Kidney capillary endothelial cell (primary cell): ENCODE results near the gene DDX11.
"Not testable (repeated sequence)": the region's sequence is repeated elsewhere in the genome, so short reads cannot be mapped to it uniquely, and the experiment has no call there.

Experiments used
- DNase-seq: peaks from one replicate; pipeline ENCODE4 v3.0.0-alpha.2; 2018; ENCODE audit warnings: low spot score

Gene DDX11

GRCh38 chr12:31124158-31124557 is 50.5 kb downstream of the DDX11 start:
- DNase-seq = not testable (repeated sequence)

DNA sequence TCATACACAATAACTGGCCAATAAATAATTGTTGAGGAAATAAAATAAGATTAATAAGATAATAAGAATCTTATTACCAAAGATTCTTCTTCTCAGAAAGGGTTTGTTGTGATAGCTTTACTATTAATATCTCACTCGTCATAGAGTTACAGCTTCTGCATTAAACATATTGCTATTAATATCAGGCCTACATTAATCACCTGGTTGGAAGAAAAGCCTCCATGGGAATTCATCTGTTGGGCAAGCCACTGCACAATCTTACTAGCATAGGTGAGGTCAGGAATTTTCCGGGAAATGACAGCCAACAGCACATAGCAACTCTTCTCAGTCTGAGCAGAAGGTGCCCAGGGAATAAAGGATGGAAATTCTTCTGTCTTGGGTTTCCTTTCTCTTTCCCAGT is 51.5 kb downstream of the DDX11 start:
- DNase-seq = not testable (repeated sequence)

DNA sequence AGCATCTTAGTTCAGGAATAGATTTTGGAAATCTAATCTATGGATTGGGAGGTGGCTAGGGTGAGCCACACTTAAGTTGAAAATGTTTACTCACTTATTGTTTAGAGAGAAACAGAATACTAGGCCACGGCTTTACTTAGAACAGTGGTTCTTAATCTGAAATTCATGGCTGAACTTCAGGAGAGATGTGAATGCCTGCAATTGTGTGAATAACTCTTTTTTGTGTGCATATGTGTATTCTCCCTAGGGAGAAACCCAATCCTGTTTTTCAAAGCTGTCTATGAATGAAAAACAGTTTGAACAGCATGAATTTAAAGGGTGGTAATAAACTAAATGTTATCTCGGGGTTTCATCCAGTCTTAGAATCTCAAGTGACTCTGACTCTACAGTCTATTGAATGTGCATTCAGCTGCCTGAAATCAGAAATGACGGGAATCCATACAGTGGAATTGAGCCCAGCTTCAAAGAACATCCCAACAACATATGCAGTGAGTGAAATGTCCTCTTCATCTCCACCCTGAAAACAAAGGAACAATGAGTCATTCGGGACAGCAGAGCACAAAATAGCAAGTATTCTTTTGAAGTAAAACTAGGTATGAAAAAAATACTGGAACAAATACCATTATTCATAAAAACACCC is 53.7 kb downstream of the DDX11 start:
- DNase-seq = not testable (repeated sequence)

GRCh38 chr12:31136581-31136980 is 62.9 kb downstream of the DDX11 start:
- DNase-seq = not testable (repeated sequence)

GRCh38 chr12:31144768-31145167 is 71.1 kb downstream of the DDX11 start:
- not testable (repeated sequence) for DNase-seq

GRCh38 chr12:31145296-31145695 is 71.6 kb downstream of the DDX11 start:
- not testable (repeated sequence) for DNase-seq

DNA sequence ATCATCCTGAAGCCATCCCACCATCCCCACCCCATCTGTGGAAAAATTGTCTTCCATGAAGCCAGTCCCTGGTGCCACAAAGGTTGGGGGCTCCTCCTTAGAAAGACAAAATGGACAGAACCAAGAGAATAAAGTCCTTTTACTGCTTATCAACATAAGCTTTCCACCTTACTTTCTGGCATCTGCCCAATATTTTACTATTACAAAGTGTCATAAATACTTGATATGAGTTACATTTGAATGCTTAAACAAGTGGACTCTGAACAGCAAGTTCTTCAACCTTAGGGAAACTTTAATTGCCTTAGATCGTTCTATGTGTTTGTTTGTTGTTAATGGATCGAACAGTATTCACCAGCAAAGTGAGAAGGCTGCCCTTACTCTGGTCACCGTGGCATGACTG is 73.8 kb downstream of the DDX11 start:
- DNase-seq = not testable (repeated sequence)

- DNase-seq = not testable (repeated sequence)
Observed at GRCh38 chr12:31150766-31151165, 77.1 kb downstream of the DDX11 start.
